Measurements from ENCODE around the gene SERPINB6. TPM values are rescaled to one million over a fixed set of nuclear protein-coding genes. Genes with fewer than 3 reads are reported as not detected.

Gene SERPINB6
- polyA plus RNA-seq, 1 experiment: 89.6 TPM

GRCh38 chr6:3016473-3017280 lies 45.3 kb upstream of the SERPINB6 start:
- CTCF ChIA-PET: interaction anchor here (1.2 to 1.6 kb wide), 2 partner anchors 15 to 20 kb away, joined by 3 to 6 read pairs; no protein-coding TSS in a partner anchor
- H3K4me3 ChIP-seq (ENCODE audit: low read depth, low read length): no peak overlapping the region
- H3K36me3 ChIP-seq (ENCODE audit: control insufficient read depth, insufficient read depth, low read length): peaks cover 6% of the 10 kb centered on the region
- no peak for DNase-seq (ENCODE audit: low read depth)
- no peak for TF ChIP-seq CTCF (IDR thresholded peaks at IDR 0.05; ENCODE audit: insufficient read depth, low read depth, low read length)
- no peaks in the 10 kb centered on the region for H3K27me3 ChIP-seq (ENCODE audit: control insufficient read depth, insufficient read depth, low read length)
- POLR2A ChIA-PET: no interaction called here

- TF ChIP-seq CTCF (IDR thresholded peaks at IDR 0.05; ENCODE audit: insufficient read depth, low read depth, low read length): no peak
- peaks cover 6% of the 10 kb centered on the region for H3K36me3 ChIP-seq (ENCODE audit: control insufficient read depth, insufficient read depth, low read length)
- POLR2A ChIA-PET: no interaction called here
- H3K27me3 ChIP-seq (ENCODE audit: control insufficient read depth, insufficient read depth, low read length): no peaks in the 10 kb centered on the region
- H3K4me3 ChIP-seq (ENCODE audit: low read depth, low read length): no peak overlapping the region
- CTCF ChIA-PET: interaction anchor here (0.6 to 1.6 kb wide), 4 partner anchors 13 to 30 kb away, joined by 3 to 6 read pairs (median 3); no protein-coding TSS in a partner anchor
- DNase-seq (ENCODE audit: low read depth): no peak
Observed at GRCh38 chr6:3015144-3015543, 43.8 kb upstream of the SERPINB6 start.

- DNase-seq (ENCODE audit: low read depth): no peak
- no peaks in the 10 kb centered on the region for H3K27me3 ChIP-seq (ENCODE audit: control insufficient read depth, insufficient read depth, low read length)
- no peak overlapping the region for H3K4me3 ChIP-seq (ENCODE audit: low read depth, low read length)
- POLR2A ChIA-PET: no interaction called here
- CTCF ChIA-PET: interaction anchor here (1.5 kb wide), 1 partner anchor 30 kb away, joined by 3 read pairs; no protein-coding TSS in a partner anchor
- H3K36me3 ChIP-seq (ENCODE audit: control insufficient read depth, insufficient read depth, low read length): peaks cover 6% of the 10 kb centered on the region
- TF ChIP-seq CTCF (IDR thresholded peaks at IDR 0.05; ENCODE audit: insufficient read depth, low read depth, low read length): no peak
Observed at GRCh38 chr6:3014675-3015066, 43.3 kb upstream of the SERPINB6 start.

GRCh38 chr6:3013901-3014674 lies 42.7 kb upstream of the SERPINB6 start:
- ChIA-PET CTCF (interaction anchor here (1.5 kb wide), 1 partner anchor 31 kb away, joined by 3 read pairs; no protein-coding TSS in a partner anchor), POLR2A (no interaction called here)
- TF ChIP-seq CTCF (IDR thresholded peaks at IDR 0.05; ENCODE audit: insufficient read depth, low read depth, low read length): no peak
- Histone ChIP-seq H3K27me3 (ENCODE audit: control insufficient read depth, insufficient read depth, low read length) (no peaks in the 10 kb centered on the region), H3K4me3 (ENCODE audit: low read depth, low read length) (no peak overlapping the region), H3K36me3 (ENCODE audit: control insufficient read depth, insufficient read depth, low read length) (peaks cover 5% of the 10 kb centered on the region)
- no peak for DNase-seq (ENCODE audit: low read depth)

GRCh38 chr6:3013486-3013885 lies 42.1 kb upstream of the SERPINB6 start:
- no peaks in the 10 kb centered on the region for H3K27me3 ChIP-seq (ENCODE audit: control insufficient read depth, insufficient read depth, low read length)
- peaks cover 5% of the 10 kb centered on the region for H3K36me3 ChIP-seq (ENCODE audit: control insufficient read depth, insufficient read depth, low read length)
- POLR2A ChIA-PET: no interaction called here
- no peak for TF ChIP-seq CTCF (IDR thresholded peaks at IDR 0.05; ENCODE audit: insufficient read depth, low read depth, low read length)
- no peak overlapping the region for H3K4me3 ChIP-seq (ENCODE audit: low read depth, low read length)
- CTCF ChIA-PET: interaction anchor here (1.5 kb wide), 1 partner anchor 32 kb away, joined by 3 read pairs; no protein-coding TSS in a partner anchor
- no peak for DNase-seq (ENCODE audit: low read depth)
